Heart left ventricle (tissue), 16 donors: ENCODE data around the gene PEX26. TPM values are rescaled to one million over a fixed set of nuclear protein-coding genes. Genes with fewer than 3 reads are reported as not detected.
"Not testable (repeated sequence)": the region's sequence is repeated elsewhere in the genome, so short reads cannot be mapped to it uniquely, and the experiment has no call there.

Experiments
- ATAC-seq, 4 donors: fragments of 200-7000 bp; cut with Tn5 transposase; one replicate each; pipeline ENCODE4 v1.9.1; 2020 to 2022; ENCODE audit warnings: moderate library complexity in 4 of 4, mild to moderate bottlenecking in 3 of 4, moderate number of reproducible peaks in 1 of 4
- DNase-seq, 5 donors: peaks; one replicate each; pipeline ENCODE4 v3.0.0-alpha.2; 2020
- H3K27ac ChIP-seq, 12 donors: fragments of 200-600 bp; sonication (generic) in 4 of 12; one replicate each; pipeline versions ENCODE4 v1.5.0 to v1.8.0; 2016 to 2022; ENCODE audit warnings: mild to moderate bottlenecking in 2 of 12
- H3K27me3 ChIP-seq, 9 donors: fragments of 200-600 bp; sonication (generic) in 2 of 9; one replicate each; pipeline versions ENCODE4 v1.5.1 to v1.8.0; 2016 to 2022; ENCODE audit warnings: mild to moderate bottlenecking in 3 of 9
- H3K36me3 ChIP-seq, 9 donors: fragments of 200-600 bp; sonication (generic) in 2 of 9; one replicate each; pipeline versions ENCODE4 v1.5.0 to v1.8.0; 2018 to 2022; ENCODE audit warnings: mild to moderate bottlenecking in 2 of 9
- H3K4me1 ChIP-seq, 12 donors: fragments of 200-600 bp; sonication (generic) in 4 of 12; one replicate each; pipeline versions ENCODE4 v1.5.0 to v1.8.0; 2016 to 2022; ENCODE audit warnings: mild to moderate bottlenecking in 3 of 12
- H3K4me3 ChIP-seq, 12 donors: fragments of 200-600 bp; sonication (generic) in 4 of 12; one replicate each; pipeline versions ENCODE4 v1.5.0 to v1.8.0; 2017 to 2022; ENCODE audit warnings: mild to moderate bottlenecking in 9 of 12, moderate library complexity in 4 of 12
- H3K9me3 ChIP-seq, 12 donors: fragments of 200-600 bp; sonication (generic) in 4 of 12; one replicate each; pipeline versions ENCODE4 v1.5.0 to v1.8.0; 2016 to 2022; ENCODE audit warnings: mild to moderate bottlenecking in 1 of 12
- CTCF ChIP-seq, 12 donors: fragments of 200-600 bp; sonication (generic) in 4 of 12; IDR thresholded peaks; one replicate each; pipeline versions ENCODE4 v1.5.0 to v1.8.0; 2018 to 2022; ENCODE audit warnings: antibody characterized with exemption in 12 of 12, mild to moderate bottlenecking in 5 of 12
- POLR2A ChIP-seq, 2 donors: fragments of 450-650 bp; IDR thresholded peaks; one replicate each; pipeline ENCODE4 v1.6.1; 2017; ENCODE audit warnings: antibody characterized with exemption in 2 of 2, mild to moderate bottlenecking in 2 of 2, moderate library complexity in 2 of 2
- WGBS, 4 donors: extraction: QIAGEN DNeasy Blood & Tissue Kit in 2 of 4; methylation state at CpG; one replicate each; pipeline versions ENCODE4 v1.1.5 to v1.1.7; 2013 to 2018; 5-methylcytosine and 5-hydroxymethylcytosine counted together
- intact Hi-C, 10 donors: fragments of 100-400 bp; cut with DNase I; formaldehyde crosslinking; loops; one replicate each; pipeline versions ENCODE4 v1.11.1 to v1.14.2; 2022
- polyA plus RNA-seq, 2 donors: library from polyadenylated mRNA; stranded (reverse); fragments of 200-250 nt; gene quantifications; one replicate each; pipeline ENCODE4 v1.2.3, GENCODE V29; 2013
- total RNA-seq, 9 donors: library from RNA; depleted of rRNA in 2 of 9; stranded (reverse); fragments of >200 nt in 2 of 9; fragmentation: NEBNext Ultra II Directional in 3 of 9; extraction: Animal tissue kit (Norgen Biotek cat#: 25700) in 3 of 9; gene quantifications; one replicate each; pipeline versions ENCODE4 v1.1.0 to v1.2.4, GENCODE V29; 2016 to 2023
- donor health status: ischemic (EF 13 %, LVEDD 7.1; RV severe dilation, severe dysfunction).
- donor health status: healthy with polysubstance abuse.
- donor health status: DM: no; HTN: yes; CAD: no.
- donor health status: DM: no; HTN: no; CAD: no.
- donor health status: ischemic (EF 25% LVEDD 6.9; RV normal size, moderate dysfunction).
- donor health status: ischemic (EF 25% LVEDD 5.7; RV mildly dilated, moderate dysfunction).
- donor health status: healthy.
- donor health status: DM: yes; HTN: yes; CAD: no.
- donor health status: ischemic (EF 35%, LVEDD 5.7; RV mildly dilated, moderate dysfunction).
- donor health status: nonischemic (EF 11% LVEDD 7.7; RV severe dilation, severe dysfunction).
- donor health status: DM: yes; HTN: yes; CAD: no.
- donor health status: PGD.
- donor health status: ischemic (EF 29% LVEDD 5.4; RV normal size, mild dysfunction).
- donor health status: nonischemic (EF 23%, LVEDD 6.1; RV moderate dilation, normal function).

Gene PEX26
- total and polyA plus RNA-seq, 11 donors, result 11.7 to 27.3 (median 21.9) TPM

GRCh38 chr22:18034076-18034475 is 43.7 kb upstream of the PEX26 start:
- no peak for ATAC-seq
- peaks cover 0 to 45% (median 16%) of the 10 kb centered on the region in 12 donors for H3K4me1 ChIP-seq
- peak overlapping the region in 8 of 12 donors; percentile 9 to 67 (median 52) for H3K27ac ChIP-seq
- H3K4me3 ChIP-seq, result no peak overlapping the region
- H3K9me3 ChIP-seq, result no peaks in the 10 kb centered on the region
- intact Hi-C loops, result loop anchor here in 1 of 10 donors (5.0 kb wide), 1 partner anchor 33 kb away; no protein-coding TSS in a partner anchor
- no peaks in the 10 kb centered on the region for H3K27me3 ChIP-seq
- 92 to 98% (median 94%) methylated on average over 3 of the region's 3 CpGs for WGBS, 4 donors
- H3K36me3 ChIP-seq, result no peaks in the 10 kb centered on the region
- TF ChIP-seq POLR2A (IDR thresholded peaks at IDR 0.05) (no peak), CTCF (IDR thresholded peaks at IDR 0.05) (no peak)
- DNase-seq, result no peak

GRCh38 chr22:18035751-18036150 is 42.0 kb upstream of the PEX26 start:
- H3K27me3 ChIP-seq, result no peaks in the 10 kb centered on the region
- no peak overlapping the region for H3K4me3 ChIP-seq
- H3K4me1 ChIP-seq, result peaks cover 0 to 40% (median 16%) of the 10 kb centered on the region in 12 donors
- intact Hi-C loops, result no loop called here
- no peaks in the 10 kb centered on the region for H3K9me3 ChIP-seq
- H3K27ac ChIP-seq, result no peak overlapping the region
- DNase-seq (peak in 3 of 5 donors; percentile 20 to 80 (median 48)), ATAC-seq (peak in 3 of 4 donors; percentile 44 to 67 (median 47))
- 60 to 74% (median 65%) methylated on average over 9 of the region's 9 CpGs for WGBS, 4 donors
- TF ChIP-seq CTCF (IDR thresholded peaks at IDR 0.05) (no peak), POLR2A (IDR thresholded peaks at IDR 0.05) (no peak)
- H3K36me3 ChIP-seq, result no peaks in the 10 kb centered on the region

GRCh38 chr22:18040898-18041297 is 36.9 kb upstream of the PEX26 start:
- ATAC-seq, H3K36me3 ChIP-seq, DNase-seq, H3K4me3 ChIP-seq, H3K27me3 ChIP-seq, H3K9me3 ChIP-seq, intact Hi-C loops, H3K27ac ChIP-seq: not testable (repeated sequence)
- 63 to 77% (median 69%) methylated on average over 5 to 6 of the region's 6 CpGs for WGBS, 4 donors
- peaks cover 0 to 34% (median 15%) of the 10 kb centered on the region in 12 donors for H3K4me1 ChIP-seq

GRCh38 chr22:18042685-18043084 is 35.1 kb upstream of the PEX26 start:
- peak in 1 of 4 donors; percentile 75 for ATAC-seq
- intact Hi-C loops, result no loop called here

More at GRCh38 chr22:18042685-18043084, 35.1 kb upstream of the PEX26 start:
- TF ChIP-seq CTCF (IDR thresholded peaks at IDR 0.05), result no peak
- TF ChIP-seq POLR2A (IDR thresholded peaks at IDR 0.05), result no peak
- no peaks in the 10 kb centered on the region for H3K9me3 ChIP-seq
- H3K27me3 ChIP-seq, result no peaks in the 10 kb centered on the region
- H3K27ac ChIP-seq, result peak overlapping the region in 3 of 12 donors; percentile 2 to 42 (median 36)
- 38 to 60% (median 48%) methylated on average over 6 of the region's 6 CpGs for whole genome bisulfite sequencing, 4 donors
- no peak overlapping the region for H3K4me3 ChIP-seq
- peaks cover 0 to 30% (median 15%) of the 10 kb centered on the region in 12 donors for H3K4me1 ChIP-seq
- DNase-seq, result no peak
- H3K36me3 ChIP-seq, result no peaks in the 10 kb centered on the region
